ENCODE data around the gene CYB5B.

Gene CYB5B

GRCh38 chr16:69382421-69382820 is 42.0 kb upstream of the CYB5B start:
- ChIA-PET CTCF (no interaction called here), POLR2A (interaction anchor here (1.3 to 1.7 kb wide), 2 partner anchors 9 to 43 kb away, joined by 3 read pairs; no protein-coding TSS in a partner anchor)
- TF ChIP-seq SUZ12 (IDR thresholded peaks at IDR 0.05) (no peak), TARDBP (IDR thresholded peaks at IDR 0.05) (no peak), ZNF384 (IDR thresholded peaks at IDR 0.05) (no peak), FOXM1 (IDR thresholded peaks at IDR 0.05; ENCODE audit: borderline replicate concordance) (no peak), ARNT (IDR thresholded peaks at IDR 0.05) (no peak), L3MBTL2 (conservative IDR thresholded peaks at IDR 0.05) (no peak)
- DNase-seq (ENCODE audit: extremely low spot score), result no peak

- ChIA-PET CTCF (interaction anchor here (0.7 kb wide), 1 partner anchor 148 kb away, joined by 3 read pairs; no protein-coding TSS in a partner anchor), POLR2A (interaction anchor here (0.8 to 1.0 kb wide), 2 partner anchors 38 to 369 kb away, joined by 3 read pairs; no protein-coding TSS in a partner anchor)
- no peak for TF ChIP-seq BHLHE40 (IDR thresholded peaks at IDR 0.05; ENCODE audit: borderline replicate concordance)
- TF ChIP-seq TARDBP (IDR thresholded peaks at IDR 0.05), result no peak
- no peak for TF ChIP-seq NFRKB (IDR thresholded peaks at IDR 0.05)
- no peak for TF ChIP-seq SUZ12 (IDR thresholded peaks at IDR 0.05)
- no peak for TF ChIP-seq ZNF384 (IDR thresholded peaks at IDR 0.05)
- no peak for TF ChIP-seq PKNOX1 (IDR thresholded peaks at IDR 0.05)
- no peak for TF ChIP-seq CTBP1 (IDR thresholded peaks at IDR 0.05; ENCODE audit: borderline replicate concordance)
- no peak for TF ChIP-seq ARNT (IDR thresholded peaks at IDR 0.05)
- no peak for TF ChIP-seq FOXK2 (IDR thresholded peaks at IDR 0.05)
- no peak for TF ChIP-seq HDGF (IDR thresholded peaks at IDR 0.05; ENCODE audit: borderline replicate concordance)
- TF ChIP-seq FOXM1 (IDR thresholded peaks at IDR 0.05; ENCODE audit: borderline replicate concordance), result no peak
- TF ChIP-seq LEF1 (IDR thresholded peaks at IDR 0.05; ENCODE audit: borderline replicate concordance), result no peak
- no peak for TF ChIP-seq SP1 (IDR thresholded peaks at IDR 0.05)
- TF ChIP-seq ELF4 (IDR thresholded peaks at IDR 0.05), result no peak
- no peak for DNase-seq (ENCODE audit: extremely low spot score)
Measured at GRCh38 chr16:69384974-69385373, 39.4 kb upstream of the CYB5B start.

- TF ChIP-seq SP1 (IDR thresholded peaks at IDR 0.05), result no peak
- ChIA-PET CTCF (no interaction called here), POLR2A (no interaction called here)
- DNase-seq (ENCODE audit: extremely low spot score), result no peak
Measured at GRCh38 chr16:69386596-69386995, 37.8 kb upstream of the CYB5B start.

- ChIA-PET CTCF (interaction anchor here (0.6 to 1.0 kb wide), 2 partner anchors 134 to 361 kb away, joined by 3 to 6 read pairs; partner anchors contain the start of gene NOB1), POLR2A (interaction anchor here (0.9 kb wide), 1 partner anchor 361 kb away, joined by 3 read pairs; the partner anchor contains the start of gene NOB1)
Measured at GRCh38 chr16:69393898-69394849, 30.2 kb upstream of the CYB5B start.

GRCh38 chr16:69395859-69396186 is 28.6 kb upstream of the CYB5B start:
- no peak for TF ChIP-seq ARNT (IDR thresholded peaks at IDR 0.05)
- no peak for TF ChIP-seq LEF1 (IDR thresholded peaks at IDR 0.05; ENCODE audit: borderline replicate concordance)
- no peak for TF ChIP-seq TARDBP (IDR thresholded peaks at IDR 0.05)
- no peak for TF ChIP-seq CTBP1 (IDR thresholded peaks at IDR 0.05; ENCODE audit: borderline replicate concordance)
- TF ChIP-seq FOXA1 (IDR thresholded peaks at IDR 0.05), result no peak
- TF ChIP-seq PKNOX1 (IDR thresholded peaks at IDR 0.05), result no peak
- no peak for TF ChIP-seq ZNF384 (IDR thresholded peaks at IDR 0.05)
- TF ChIP-seq NFRKB (IDR thresholded peaks at IDR 0.05), result no peak
- TF ChIP-seq L3MBTL2 (conservative IDR thresholded peaks at IDR 0.05), result no peak
- ChIA-PET CTCF (interaction anchor here (0.6 to 1.3 kb wide), 8 partner anchors 9 to 539 kb away, joined by 3 to 8 read pairs (median 4); no protein-coding TSS in a partner anchor), POLR2A (interaction anchor here (0.7 to 2.1 kb wide), 2 partner anchors 359 to 366 kb away, joined by 3 to 14 read pairs; partner anchors contain the start of genes NOB1 and WWP2)
- no peak for DNase-seq (ENCODE audit: extremely low spot score)

More at GRCh38 chr16:69393898-69394849, 30.2 kb upstream of the CYB5B start:
- no peak for DNase-seq (ENCODE audit: extremely low spot score)
- no peak for TF ChIP-seq HDGF (IDR thresholded peaks at IDR 0.05; ENCODE audit: borderline replicate concordance)
- no peak for TF ChIP-seq TARDBP (IDR thresholded peaks at IDR 0.05)
- TF ChIP-seq NFRKB (IDR thresholded peaks at IDR 0.05), result no peak
- no peak for TF ChIP-seq ZNF384 (IDR thresholded peaks at IDR 0.05)
- TF ChIP-seq PKNOX1 (IDR thresholded peaks at IDR 0.05), result no peak
- TF ChIP-seq ELF4 (IDR thresholded peaks at IDR 0.05), result no peak
- TF ChIP-seq L3MBTL2 (conservative IDR thresholded peaks at IDR 0.05), result no peak

- ChIA-PET POLR2A (interaction anchor here (0.7 to 2.1 kb wide), 3 partner anchors 14 to 365 kb away, joined by 3 to 14 read pairs (median 3); partner anchors contain the start of genes NOB1 and WWP2), CTCF (interaction anchor here (0.6 to 2.9 kb wide), 11 partner anchors 8 to 539 kb away, joined by 3 to 8 read pairs (median 4); no protein-coding TSS in a partner anchor)
- no peak for TF ChIP-seq FOXA1 (IDR thresholded peaks at IDR 0.05)
- no peak for TF ChIP-seq PKNOX1 (IDR thresholded peaks at IDR 0.05)
- TF ChIP-seq ZNF384 (IDR thresholded peaks at IDR 0.05), result no peak
- TF ChIP-seq NFRKB (IDR thresholded peaks at IDR 0.05), result no peak
- no peak for TF ChIP-seq BHLHE40 (IDR thresholded peaks at IDR 0.05; ENCODE audit: borderline replicate concordance)
- TF ChIP-seq TARDBP (IDR thresholded peaks at IDR 0.05), result no peak
- TF ChIP-seq FOXK2 (IDR thresholded peaks at IDR 0.05), result no peak
- no peak for TF ChIP-seq L3MBTL2 (conservative IDR thresholded peaks at IDR 0.05)
- no peak for TF ChIP-seq SUZ12 (IDR thresholded peaks at IDR 0.05)
- no peak for TF ChIP-seq ARNT (IDR thresholded peaks at IDR 0.05)
- no peak for TF ChIP-seq FOXM1 (IDR thresholded peaks at IDR 0.05; ENCODE audit: borderline replicate concordance)
- no peak for TF ChIP-seq HDGF (IDR thresholded peaks at IDR 0.05; ENCODE audit: borderline replicate concordance)
- TF ChIP-seq CTBP1 (IDR thresholded peaks at IDR 0.05; ENCODE audit: borderline replicate concordance), result no peak
- no peak for TF ChIP-seq LEF1 (IDR thresholded peaks at IDR 0.05; ENCODE audit: borderline replicate concordance)
- no peak for TF ChIP-seq ELF4 (IDR thresholded peaks at IDR 0.05)
- TF ChIP-seq SP1 (IDR thresholded peaks at IDR 0.05), result no peak
- DNase-seq (ENCODE audit: extremely low spot score), result peak; percentile 68
Measured at GRCh38 chr16:69396187-69397061, 28.0 kb upstream of the CYB5B start.
